AG04449 (cell line): ENCODE results near the gene RNF183.

Experiments used
- CTCF ChIA-PET: fragments of 350-600 bp; formaldehyde crosslinking; extraction: SDS; loops from one replicate; lab custom pipeline; 2021; ENCODE audit warnings: antibody characterized with exemption; lab: Yijun Ruan, JAX
- POLR2A ChIA-PET: fragments of 400-600, 350-600 bp; formaldehyde crosslinking; extraction: SDS; loops from one replicate; lab custom pipeline; 2020; ENCODE audit warnings: antibody characterized with exemption, inconsistent platforms; lab: Yijun Ruan, JAX
- DNase-seq: peaks from one replicate; pipeline ENCODE4 v3.0.0-alpha.2; 2010; ENCODE audit warnings: low read depth, low spot score
- H3K4me3 ChIP-seq: 2 replicates; pipeline ENCODE4 v1.5.1; 2011; ENCODE audit warnings: low read depth, mild to moderate bottlenecking, control low read depth, low read length
- TF ChIP-seq, protein P1 (sequence below): IDR thresholded peaks from one replicate; pipeline ENCODE4 v1.5.1; 2011; ENCODE audit warnings: mild to moderate bottlenecking, moderate library complexity, low read length, control low read depth, inconsistent platforms; ENCODE audit not compliant: insufficient read depth; ENCODE audit errors: missing control alignments

The RNF183 gene

DNA sequence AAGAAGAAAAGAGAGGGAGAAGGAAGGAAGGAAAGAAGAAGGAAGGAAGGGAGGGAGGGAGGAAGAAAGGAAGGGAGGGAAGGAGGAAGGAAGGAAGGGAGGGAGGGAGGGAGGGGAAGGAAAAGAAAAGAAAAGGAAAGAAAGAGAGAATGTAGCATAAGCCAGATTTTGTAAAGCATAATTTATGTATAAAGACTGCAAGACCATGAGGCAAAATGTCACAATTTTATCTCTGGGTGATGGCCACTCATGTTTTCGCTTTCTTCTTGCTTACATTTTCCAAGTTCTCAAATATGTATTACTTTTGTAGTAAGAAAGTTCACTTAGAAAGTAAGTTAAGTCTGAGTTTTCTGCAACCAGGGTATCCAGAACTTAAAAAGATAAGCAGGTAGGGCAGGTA lies 3.4 kb upstream of the RNF183 start:
- no peak overlapping the region for H3K4me3 ChIP-seq
- CTCF ChIA-PET, result no interaction called here
- DNase-seq, result no peak
- POLR2A ChIA-PET, result no interaction called here
- TF ChIP-seq, protein P1, sequence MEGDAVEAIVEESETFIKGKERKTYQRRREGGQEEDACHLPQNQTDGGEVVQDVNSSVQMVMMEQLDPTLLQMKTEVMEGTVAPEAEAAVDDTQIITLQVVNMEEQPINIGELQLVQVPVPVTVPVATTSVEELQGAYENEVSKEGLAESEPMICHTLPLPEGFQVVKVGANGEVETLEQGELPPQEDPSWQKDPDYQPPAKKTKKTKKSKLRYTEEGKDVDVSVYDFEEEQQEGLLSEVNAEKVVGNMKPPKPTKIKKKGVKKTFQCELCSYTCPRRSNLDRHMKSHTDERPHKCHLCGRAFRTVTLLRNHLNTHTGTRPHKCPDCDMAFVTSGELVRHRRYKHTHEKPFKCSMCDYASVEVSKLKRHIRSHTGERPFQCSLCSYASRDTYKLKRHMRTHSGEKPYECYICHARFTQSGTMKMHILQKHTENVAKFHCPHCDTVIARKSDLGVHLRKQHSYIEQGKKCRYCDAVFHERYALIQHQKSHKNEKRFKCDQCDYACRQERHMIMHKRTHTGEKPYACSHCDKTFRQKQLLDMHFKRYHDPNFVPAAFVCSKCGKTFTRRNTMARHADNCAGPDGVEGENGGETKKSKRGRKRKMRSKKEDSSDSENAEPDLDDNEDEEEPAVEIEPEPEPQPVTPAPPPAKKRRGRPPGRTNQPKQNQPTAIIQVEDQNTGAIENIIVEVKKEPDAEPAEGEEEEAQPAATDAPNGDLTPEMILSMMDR, result no peak

GRCh38 chr9:113301548-113301947 lies 1.6 kb downstream of the RNF183 start:
- TF ChIP-seq, protein P1, result no peak
- CTCF ChIA-PET, result interaction anchor here (1.3 to 3.2 kb wide), 3 partner anchors 8 to 354 kb away, joined by 3 to 24 read pairs (median 3); no protein-coding TSS in a partner anchor
- DNase-seq, result no peak
- no peak overlapping the region for H3K4me3 ChIP-seq
- POLR2A ChIA-PET, result no interaction called here

GRCh38 chr9:113299800-113300292 lies 3.3 kb downstream of the RNF183 start:
- no peak for DNase-seq

DNA sequence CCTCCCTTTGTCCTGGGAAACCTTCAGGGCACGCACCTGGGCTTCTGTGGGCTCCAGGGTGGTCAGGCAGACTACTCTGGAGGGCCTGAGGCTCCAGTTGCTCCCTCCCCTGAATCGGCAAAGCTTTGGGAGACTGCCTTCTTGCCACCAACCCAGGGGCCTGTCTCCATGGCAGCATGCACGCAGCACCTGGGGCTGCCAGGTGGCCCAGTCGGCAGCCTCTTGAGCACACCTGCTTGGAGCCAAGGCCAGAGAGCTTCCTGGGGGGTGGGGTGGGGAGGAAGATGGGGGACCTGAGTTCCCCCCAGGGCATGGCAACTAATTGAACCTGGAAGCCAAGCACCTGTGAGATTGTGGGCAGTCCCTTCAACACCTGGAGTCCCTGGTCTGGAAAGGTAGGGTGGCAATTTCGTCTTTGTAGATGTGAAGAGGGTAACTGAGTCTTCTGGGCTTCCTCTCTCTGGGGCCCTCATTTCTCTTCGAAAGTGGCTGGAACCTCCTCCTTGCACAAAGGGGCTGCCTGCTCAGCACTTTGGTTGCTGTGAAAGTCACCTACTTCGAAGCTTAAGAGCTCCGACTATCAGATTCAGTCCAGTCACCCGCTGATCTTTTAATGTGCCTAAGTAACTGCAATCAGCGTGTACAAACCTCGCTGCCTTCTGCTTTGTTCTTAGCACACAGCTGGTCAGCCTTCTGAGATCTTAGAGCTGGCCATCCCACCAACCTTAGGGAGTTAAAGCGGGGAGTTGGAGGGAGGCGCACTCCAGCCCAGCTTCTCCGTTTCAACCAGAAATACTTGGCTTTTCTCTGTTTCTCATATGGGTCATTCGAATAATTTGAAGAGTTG lies 4.0 kb downstream of the RNF183 start:
- no peak overlapping the region for H3K4me3 ChIP-seq
- ChIA-PET POLR2A (no interaction called here), CTCF (interaction anchor here (1.4 to 3.2 kb wide), 3 partner anchors 10 to 27 kb away, joined by 3 to 24 read pairs (median 4); no protein-coding TSS in a partner anchor)
- TF ChIP-seq, protein P1, result no peak
- no peak for DNase-seq

More at GRCh38 chr9:113299800-113300292, 3.3 kb downstream of the RNF183 start:
- TF ChIP-seq, protein P1, result no peak
- ChIA-PET CTCF (interaction anchor here (1.4 to 3.2 kb wide), 3 partner anchors 9 to 27 kb away, joined by 3 to 24 read pairs (median 4); no protein-coding TSS in a partner anchor), POLR2A (no interaction called here)
- H3K4me3 ChIP-seq, result no peak overlapping the region

- DNase-seq, result no peak
- ChIA-PET POLR2A (no interaction called here), CTCF (interaction anchor here (1.5 to 5.5 kb wide), 3 partner anchors 11 to 26 kb away, joined by 4 to 28 read pairs (median 24); no protein-coding TSS in a partner anchor)
- no peak overlapping the region for H3K4me3 ChIP-seq
- TF ChIP-seq, protein P1, result no peak
Observed at GRCh38 chr9:113298311-113298710, 4.9 kb downstream of the RNF183 start.
